ENCODE measurements around the gene F12.

Gene F12

GRCh38 chr5:177396807-177397206, 12.6 kb downstream of the F12 start:
- no peak overlapping the region for H3K4me3 Mint-ChIP-seq
- peaks cover 8% of the 10 kb centered on the region for H3K27me3 Mint-ChIP-seq
- no peaks in the 10 kb centered on the region for H3K9me3 Mint-ChIP-seq
- DNase-seq, result no peak
- no peak overlapping the region for H3K27ac Mint-ChIP-seq
- no peaks in the 10 kb centered on the region for H3K4me1 Mint-ChIP-seq (ENCODE audit: low read depth)
- H3K36me3 Mint-ChIP-seq (ENCODE audit: low read depth), result no peaks in the 10 kb centered on the region

GRCh38 chr5:177396078-177396477, 13.3 kb downstream of the F12 start:
- Mint-ChIP-seq H3K4me3 (no peak overlapping the region), H3K36me3 (ENCODE audit: low read depth) (no peaks in the 10 kb centered on the region), H3K4me1 (ENCODE audit: low read depth) (peaks cover 4% of the 10 kb centered on the region), H3K9me3 (no peaks in the 10 kb centered on the region), H3K27me3 (peaks cover under 1% of the 10 kb centered on the region), H3K27ac (no peak overlapping the region)
- no peak for DNase-seq

- Mint-ChIP-seq H3K27me3 (no peaks in the 10 kb centered on the region), H3K36me3 (ENCODE audit: low read depth) (no peaks in the 10 kb centered on the region), H3K9me3 (no peaks in the 10 kb centered on the region), H3K27ac (no peak overlapping the region), H3K4me3 (no peak overlapping the region), H3K4me1 (ENCODE audit: low read depth) (peaks cover 25% of the 10 kb centered on the region)
- DNase-seq, result no peak
Measured at GRCh38 chr5:177393990-177394389, 15.4 kb downstream of the F12 start.

- Mint-ChIP-seq H3K4me3 (no peak overlapping the region), H3K36me3 (ENCODE audit: low read depth) (no peaks in the 10 kb centered on the region), H3K27me3 (no peaks in the 10 kb centered on the region), H3K4me1 (ENCODE audit: low read depth) (peaks cover 32% of the 10 kb centered on the region), H3K9me3 (no peaks in the 10 kb centered on the region), H3K27ac (no peak overlapping the region)
- no peak for DNase-seq
Measured at GRCh38 chr5:177393206-177393765, 16.1 kb downstream of the F12 start.

- Mint-ChIP-seq H3K27ac (no peak overlapping the region), H3K9me3 (no peaks in the 10 kb centered on the region), H3K27me3 (no peaks in the 10 kb centered on the region), H3K36me3 (ENCODE audit: low read depth) (no peaks in the 10 kb centered on the region), H3K4me3 (no peak overlapping the region), H3K4me1 (ENCODE audit: low read depth) (peaks cover 36% of the 10 kb centered on the region)
- DNase-seq, result no peak
Measured at GRCh38 chr5:177392765-177393164, 16.6 kb downstream of the F12 start.

GRCh38 chr5:177390363-177391300, 18.7 kb downstream of the F12 start:
- Mint-ChIP-seq H3K4me1 (ENCODE audit: low read depth) (peaks cover 36% of the 10 kb centered on the region), H3K36me3 (ENCODE audit: low read depth) (no peaks in the 10 kb centered on the region), H3K4me3 (peak overlapping the region; percentile 28), H3K9me3 (no peaks in the 10 kb centered on the region), H3K27ac (peak overlapping the region; percentile 94), H3K27me3 (no peaks in the 10 kb centered on the region)
- DNase-seq, result peak; percentile 89

- peak; percentile 67 for DNase-seq
- Mint-ChIP-seq H3K27me3 (no peaks in the 10 kb centered on the region), H3K4me3 (peak overlapping the region; percentile 34), H3K9me3 (no peaks in the 10 kb centered on the region), H3K36me3 (ENCODE audit: low read depth) (no peaks in the 10 kb centered on the region), H3K27ac (peak overlapping the region; percentile 94), H3K4me1 (ENCODE audit: low read depth) (peaks cover 40% of the 10 kb centered on the region)
Measured at GRCh38 chr5:177389241-177390169, 19.9 kb downstream of the F12 start.

GRCh38 chr5:177388521-177389052, 20.8 kb downstream of the F12 start:
- Mint-ChIP-seq H3K4me1 (ENCODE audit: low read depth) (peaks cover 40% of the 10 kb centered on the region), H3K27me3 (no peaks in the 10 kb centered on the region), H3K36me3 (ENCODE audit: low read depth) (no peaks in the 10 kb centered on the region), H3K9me3 (no peaks in the 10 kb centered on the region), H3K27ac (peak overlapping the region; percentile 94), H3K4me3 (no peak overlapping the region)
- no peak for DNase-seq

GRCh38 chr5:177387405-177387804, 22.0 kb downstream of the F12 start:
- Mint-ChIP-seq H3K9me3 (no peaks in the 10 kb centered on the region), H3K27me3 (no peaks in the 10 kb centered on the region), H3K27ac (no peak overlapping the region), H3K4me1 (ENCODE audit: low read depth) (peaks cover 46% of the 10 kb centered on the region), H3K36me3 (ENCODE audit: low read depth) (no peaks in the 10 kb centered on the region), H3K4me3 (no peak overlapping the region)
- DNase-seq, result no peak

- H3K36me3 Mint-ChIP-seq (ENCODE audit: low read depth), result no peaks in the 10 kb centered on the region
- H3K4me1 Mint-ChIP-seq (ENCODE audit: low read depth), result peaks cover 49% of the 10 kb centered on the region
- no peak overlapping the region for H3K4me3 Mint-ChIP-seq
- H3K27me3 Mint-ChIP-seq, result no peaks in the 10 kb centered on the region
- no peak for DNase-seq
- no peak overlapping the region for H3K27ac Mint-ChIP-seq
- no peaks in the 10 kb centered on the region for H3K9me3 Mint-ChIP-seq
Measured at GRCh38 chr5:177386542-177386941, 22.8 kb downstream of the F12 start.

- H3K9me3 Mint-ChIP-seq, result no peaks in the 10 kb centered on the region
- H3K27me3 Mint-ChIP-seq, result no peaks in the 10 kb centered on the region
- H3K4me1 Mint-ChIP-seq (ENCODE audit: low read depth), result peaks cover 45% of the 10 kb centered on the region
- no peak for DNase-seq
- no peak overlapping the region for H3K4me3 Mint-ChIP-seq
- no peaks in the 10 kb centered on the region for H3K36me3 Mint-ChIP-seq (ENCODE audit: low read depth)
- H3K27ac Mint-ChIP-seq, result no peak overlapping the region
Measured at GRCh38 chr5:177385720-177386119, 23.6 kb downstream of the F12 start.

- Mint-ChIP-seq H3K9me3 (no peaks in the 10 kb centered on the region), H3K4me3 (no peak within 1 kb of the TSS), H3K36me3 (ENCODE audit: low read depth) (no peaks in the 10 kb centered on the region), H3K27me3 (no peaks in the 10 kb centered on the region), H3K27ac (no peak within 1 kb of the TSS), H3K4me1 (ENCODE audit: low read depth) (peaks cover 39% of the 10 kb centered on the region)
- no peak for DNase-seq
Measured at GRCh38 chr5:177384134-177384533, 25.2 kb downstream of the F12 start, which contains the start of gene SLC34A1. Gene SLC34A1, plus strand, starts transcription at chr5:177384434. Its CDS starts 1,308 bp downstream, at chr5:177385742.

- Mint-ChIP-seq H3K27ac (no peak overlapping the region), H3K4me1 (ENCODE audit: low read depth) (peaks cover 38% of the 10 kb centered on the region), H3K36me3 (ENCODE audit: low read depth) (no peaks in the 10 kb centered on the region), H3K4me3 (no peak overlapping the region), H3K9me3 (no peaks in the 10 kb centered on the region), H3K27me3 (no peaks in the 10 kb centered on the region)
- DNase-seq, result no peak
Measured at GRCh38 chr5:177383181-177383580, 26.2 kb downstream of the F12 start.

- DNase-seq, result no peak
- Mint-ChIP-seq H3K4me3 (no peak overlapping the region), H3K4me1 (ENCODE audit: low read depth) (peaks cover 37% of the 10 kb centered on the region), H3K27ac (no peak overlapping the region), H3K36me3 (ENCODE audit: low read depth) (no peaks in the 10 kb centered on the region), H3K9me3 (no peaks in the 10 kb centered on the region), H3K27me3 (no peaks in the 10 kb centered on the region)
Measured at GRCh38 chr5:177382423-177383029, 26.8 kb downstream of the F12 start.

All from activated T-cell treated with anti-CD3 and anti-CD28 coated beads, Interleukin-2, amount 50 U/mL, for 24 hours (primary cell).